GM18907 (cell line): ENCODE data around the gene MRGPRG.

Source experiments
- ATAC-seq: cut with Tn5 transposase; IDR thresholded peaks from one replicate; pipeline ENCODE4 v1.9.1; 2021; ENCODE audit warnings: mild to moderate bottlenecking, moderate library complexity; ENCODE audit not compliant: unreplicated experiment

Gene MRGPRG

GRCh38 chr11:3207526-3208189 lies 11.0 kb downstream of the MRGPRG start:
- ATAC-seq, result no peak

GRCh38 chr11:3206922-3207204 lies 11.8 kb downstream of the MRGPRG start:
- no peak for ATAC-seq

GRCh38 chr11:3206156-3206921 lies 12.3 kb downstream of the MRGPRG start:
- ATAC-seq, result no peak

DNA sequence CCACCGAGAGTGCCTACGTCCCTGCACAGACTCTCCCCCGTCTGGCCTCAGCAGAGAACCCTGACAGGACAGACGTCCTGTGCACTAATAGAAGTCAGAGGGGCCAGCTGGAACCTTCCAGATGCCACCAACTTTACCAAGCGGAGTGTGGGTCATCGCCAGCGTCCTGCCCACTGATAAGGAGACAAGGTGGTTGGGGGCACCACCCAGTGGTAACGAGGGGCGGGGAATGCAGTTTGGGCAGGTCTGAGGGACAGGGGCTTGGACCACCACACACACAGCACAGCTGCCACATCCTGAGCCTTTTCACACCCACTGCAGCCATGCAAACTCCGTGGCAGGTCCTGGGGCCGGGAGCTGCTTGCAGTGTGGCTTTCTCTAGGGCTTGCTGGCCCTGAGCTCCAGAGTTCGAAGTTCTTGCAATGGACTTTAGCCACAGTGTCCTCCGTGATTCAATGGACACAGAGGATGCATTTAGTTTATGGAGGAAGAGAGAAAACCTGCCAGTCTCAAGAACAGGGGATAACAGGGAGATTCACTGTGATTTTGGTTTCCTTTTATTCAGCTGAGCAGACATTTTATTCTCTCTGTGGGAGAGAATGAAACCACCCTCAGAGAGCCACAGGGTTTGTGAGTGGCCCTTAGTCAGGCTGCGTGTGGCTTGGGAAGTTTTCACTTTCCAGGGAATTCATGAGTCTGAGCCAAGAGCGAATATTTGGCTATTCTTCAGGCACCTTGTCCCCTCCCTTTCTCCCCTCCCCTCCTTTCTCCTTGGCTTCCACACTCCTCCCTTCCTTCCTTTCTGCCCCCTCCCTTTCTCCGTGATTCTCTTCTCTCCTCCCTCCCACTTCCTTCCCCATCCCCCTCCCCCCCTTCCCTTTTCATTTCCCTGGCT lies 13.1 kb downstream of the MRGPRG start:
- ATAC-seq, result no peak

GRCh38 chr11:3204141-3205015 lies 14.2 kb downstream of the MRGPRG start:
- no peak for ATAC-seq

DNA sequence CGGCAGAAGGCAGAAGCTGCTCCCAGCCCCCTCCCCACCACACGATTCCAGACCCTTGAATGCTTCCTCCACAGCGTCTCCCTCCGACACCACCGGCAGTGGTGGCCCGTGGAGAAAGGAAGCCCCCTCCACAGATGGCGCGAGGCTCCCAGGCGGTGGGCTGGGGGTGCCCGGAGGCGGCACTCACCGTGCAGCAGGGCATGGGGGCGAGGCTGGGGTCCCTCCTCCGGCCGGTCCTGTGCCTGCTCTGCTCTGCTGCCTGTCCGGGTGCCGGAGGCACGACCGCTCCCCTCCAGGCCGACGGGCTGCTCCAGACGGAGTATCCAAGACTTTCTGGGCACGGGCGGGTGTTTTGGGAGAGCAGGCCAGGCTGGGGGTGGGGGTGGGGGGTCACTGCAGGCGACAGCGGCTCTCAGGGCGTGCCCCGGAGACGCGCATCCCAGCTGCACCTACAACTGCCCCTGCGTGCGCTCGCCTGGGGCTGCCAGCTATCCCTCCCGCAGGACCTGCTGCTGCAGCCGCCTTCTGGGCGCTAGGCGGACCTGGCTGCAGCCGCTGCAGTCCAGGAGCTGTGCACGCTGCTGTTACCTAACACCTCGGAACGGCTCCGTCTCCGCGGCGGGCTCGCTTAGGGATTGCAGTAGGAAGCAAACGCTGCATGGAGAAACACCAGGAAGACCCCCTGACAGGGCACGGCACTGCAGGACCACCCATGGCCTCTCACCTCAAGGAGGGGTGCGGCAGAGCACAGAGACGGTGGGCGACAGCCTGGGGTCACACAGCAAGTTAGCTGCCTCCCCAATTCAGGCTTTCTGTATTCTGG lies 15.2 kb downstream of the MRGPRG start:
- no peak for ATAC-seq

- ATAC-seq, result no peak
Observed at GRCh38 chr11:3202759-3203158, 15.9 kb downstream of the MRGPRG start.

GRCh38 chr11:3202305-3202704 lies 16.3 kb downstream of the MRGPRG start:
- no peak for ATAC-seq

GRCh38 chr11:3201677-3202181 lies 16.9 kb downstream of the MRGPRG start:
- no peak for ATAC-seq

- no peak for ATAC-seq
Observed at GRCh38 chr11:3201112-3201581, 17.5 kb downstream of the MRGPRG start.

GRCh38 chr11:3200388-3201111 lies 18.1 kb downstream of the MRGPRG start:
- no peak for ATAC-seq

- ATAC-seq, result no peak
Observed at GRCh38 chr11:3199537-3200295, 18.9 kb downstream of the MRGPRG start.

DNA sequence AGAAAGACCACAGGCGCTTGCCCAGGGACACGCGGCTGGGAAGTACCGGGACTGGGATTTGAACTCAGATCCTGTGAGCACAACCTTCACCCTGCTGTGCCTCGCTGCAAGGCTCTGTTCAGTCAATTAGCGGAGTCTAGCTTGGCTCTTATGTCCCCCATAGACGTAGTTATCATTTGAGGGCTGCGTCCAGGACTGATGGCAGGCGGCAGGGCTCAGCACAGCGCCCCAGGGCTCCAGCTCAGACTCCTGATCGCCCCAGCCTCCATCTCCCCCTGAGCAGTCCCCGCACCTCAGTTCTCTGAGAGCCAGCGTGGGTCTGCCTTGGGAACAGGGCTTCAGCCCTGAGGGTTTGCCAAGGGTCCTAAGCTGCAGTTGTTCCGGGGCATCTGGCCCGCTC lies 19.8 kb downstream of the MRGPRG start:
- ATAC-seq, result no peak

- no peak for ATAC-seq
Observed at GRCh38 chr11:3197878-3198528, 20.6 kb downstream of the MRGPRG start.

GRCh38 chr11:3197044-3197695 lies 21.4 kb downstream of the MRGPRG start:
- ATAC-seq, result no peak

- no peak for ATAC-seq
Observed at GRCh38 chr11:3196161-3197043, 22.2 kb downstream of the MRGPRG start.
